RPMI8226 (cell line): ENCODE data around the gene TMEM74B.
"Not testable (repeated sequence)": the region's sequence is repeated elsewhere in the genome, so short reads cannot be mapped to it uniquely, and the experiment has no call there.

Experiments used
- DNase-seq: peaks from one replicate; pipeline ENCODE4 v3.0.0-alpha.2; 2015

TMEM74B gene

DNA sequence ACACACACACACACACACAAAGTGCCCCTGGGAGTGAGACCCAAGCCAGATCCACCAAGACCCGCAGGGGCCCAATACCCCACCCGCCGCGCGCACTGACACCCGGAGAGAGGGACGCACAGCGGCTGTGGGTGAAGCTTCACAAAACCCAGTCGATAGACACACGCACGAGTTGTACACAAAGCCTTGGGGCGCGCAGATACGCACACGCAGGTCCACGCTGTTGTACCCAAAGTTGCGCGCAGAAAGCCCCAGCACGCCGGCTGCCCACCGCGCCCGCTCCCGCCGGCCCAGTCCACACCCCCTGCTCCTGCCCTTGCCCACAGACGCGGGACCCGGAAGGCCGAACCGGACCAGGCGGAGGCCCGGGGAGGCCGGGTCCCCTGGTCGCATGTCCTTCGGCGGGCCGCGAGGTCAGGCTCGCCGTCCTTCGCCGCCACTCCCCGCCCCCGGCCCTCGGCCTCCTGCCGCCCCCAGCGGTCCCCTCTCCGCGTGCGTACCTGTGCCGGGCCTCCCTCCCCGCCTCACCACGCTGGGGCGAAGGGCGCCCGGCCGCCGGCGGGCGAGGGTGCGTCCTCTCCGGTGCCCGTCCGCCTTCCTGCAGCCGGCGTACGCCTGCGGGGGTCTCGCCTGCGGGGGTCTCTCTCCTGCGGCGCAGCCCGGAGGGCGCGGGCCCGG lies at the start of gene TMEM74B:
TSS of gene TMEM74B (minus strand) at position 344 of the 678 bp plus-strand sequence. CDS start 1,180 bp downstream, outside the sequence.
- no peak for DNase-seq

DNA sequence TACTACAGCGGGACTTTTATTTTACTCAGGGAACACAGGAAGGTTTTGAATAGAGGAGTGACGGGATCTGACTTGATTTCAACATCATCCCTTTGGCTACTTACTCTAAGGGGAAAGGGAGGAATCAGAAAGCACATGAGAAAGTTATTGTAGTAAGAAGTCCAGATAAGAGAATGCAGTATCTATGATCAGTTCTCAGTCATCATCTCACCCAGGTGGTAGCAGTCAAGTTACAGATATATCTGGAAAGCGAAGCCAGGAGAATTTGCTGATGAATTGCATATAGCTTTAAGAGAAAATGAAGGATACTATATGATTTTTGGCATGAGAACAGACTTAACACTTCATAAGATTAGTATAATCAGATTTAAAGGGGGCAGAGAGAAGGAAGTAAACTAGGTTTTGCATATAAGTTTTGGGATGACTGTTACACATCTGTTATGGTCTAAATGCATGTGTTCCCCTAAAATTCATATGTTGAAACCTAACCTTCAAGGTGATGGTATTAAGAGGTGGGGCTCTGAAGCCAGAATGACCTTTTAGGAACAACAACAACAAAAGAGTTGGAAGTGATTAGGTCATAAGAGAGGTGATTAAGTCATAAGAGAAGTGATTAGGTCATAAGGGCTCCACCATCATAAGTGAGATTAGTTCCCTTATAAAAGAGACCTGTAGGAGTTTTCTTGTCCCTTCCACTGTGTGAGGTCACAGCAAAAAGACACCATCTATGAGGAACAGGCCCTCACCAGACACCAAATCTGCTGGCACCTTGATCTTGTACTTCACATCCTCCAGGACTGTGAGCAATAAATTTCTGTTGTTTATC lies 47.7 kb upstream of the TMEM74B start:
- no peak for DNase-seq

DNA sequence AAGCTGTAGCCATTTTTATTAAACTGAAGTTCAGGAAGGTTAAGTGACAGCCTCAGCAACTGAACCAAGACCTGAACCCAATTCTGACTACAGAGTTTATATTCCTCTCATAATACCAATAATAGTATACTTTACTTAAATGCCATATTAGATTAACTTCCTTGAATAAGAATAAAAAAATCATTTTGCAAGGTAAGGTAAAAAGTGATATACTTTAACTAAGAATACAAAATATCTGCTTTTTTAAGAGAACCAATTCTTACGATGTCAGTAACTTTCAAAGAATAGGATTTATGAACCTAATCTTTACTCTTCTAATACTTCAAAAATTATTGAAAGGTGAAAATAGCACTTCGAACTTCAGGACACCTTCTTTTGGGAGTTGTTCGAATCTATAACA lies 44.8 kb upstream of the TMEM74B start:
- no peak for DNase-seq

DNA sequence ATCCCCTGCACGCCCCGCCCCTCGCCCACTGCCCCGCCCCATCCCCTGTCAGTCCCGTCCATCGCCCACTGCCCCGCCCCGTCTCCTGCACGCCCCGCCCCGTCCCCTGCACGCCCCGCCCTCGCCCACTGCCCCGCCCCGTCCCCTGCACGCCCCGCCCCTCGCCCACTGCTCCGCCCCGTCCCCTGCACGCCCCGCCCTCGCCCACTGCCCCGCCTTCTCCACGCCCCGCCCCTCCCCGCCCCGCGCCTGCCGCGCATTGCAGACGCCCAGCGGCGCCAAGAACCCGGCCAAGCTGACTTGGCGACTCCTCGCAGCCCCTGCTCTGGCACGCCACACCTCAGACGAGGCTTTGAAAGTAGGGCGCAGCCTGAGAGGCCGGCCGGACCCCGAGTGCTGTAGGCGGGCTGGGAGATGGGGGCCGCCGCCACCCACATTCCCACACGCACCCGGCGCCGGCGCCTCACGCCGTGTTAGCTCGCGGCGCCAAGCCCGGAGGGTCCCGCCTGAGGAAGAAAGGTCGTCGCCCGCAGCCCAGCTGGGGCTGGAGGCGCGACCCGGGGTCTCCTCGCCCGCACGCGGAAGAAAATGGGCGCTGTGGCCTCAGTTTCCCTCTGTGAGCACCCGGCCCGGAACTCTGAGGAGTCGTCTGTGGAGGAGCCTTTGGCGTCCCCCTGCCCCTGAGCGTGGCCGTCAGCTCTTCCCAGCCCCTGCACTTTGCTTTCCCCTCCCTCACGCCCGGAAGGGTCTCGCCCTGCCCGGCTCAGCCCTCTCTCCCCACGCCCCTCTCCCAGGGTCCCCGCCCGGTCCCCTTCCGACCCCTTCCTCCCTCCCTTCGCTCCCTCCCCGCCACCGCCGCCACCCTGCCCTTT lies 41.2 kb upstream of the TMEM74B start, which contains the start of gene RAD21L1:
TSS of gene RAD21L1 (plus strand) at position 262 of the 872 bp plus-strand sequence. CDS start 2,410 bp downstream, outside the sequence.
- DNase-seq = peak; percentile 55

DNA sequence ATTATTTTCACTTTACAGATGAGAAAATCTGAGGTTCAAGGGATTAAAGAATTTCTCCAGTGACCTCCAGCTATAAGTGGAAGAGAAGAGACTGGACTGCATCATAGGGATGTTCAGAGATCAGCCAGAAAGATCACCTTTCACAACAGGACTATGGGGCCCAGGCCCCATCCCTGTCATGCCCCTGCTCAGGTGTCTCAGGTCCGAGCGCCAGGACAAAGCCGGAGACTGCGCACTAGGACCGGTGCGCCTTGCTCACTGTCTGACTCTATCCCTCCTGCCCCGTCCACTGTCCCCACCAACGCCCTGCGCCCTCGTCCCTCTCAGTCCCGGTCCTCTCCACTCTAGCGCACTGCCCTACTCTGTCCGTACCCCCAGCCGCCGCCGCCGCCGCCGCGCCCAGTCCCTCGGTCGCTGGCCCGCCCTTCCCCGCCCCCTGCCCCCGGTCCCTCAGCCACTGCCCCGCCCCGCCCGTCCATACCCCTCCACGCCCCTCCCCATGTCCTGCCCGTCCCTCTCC lies 40.5 kb upstream of the TMEM74B start:
- DNase-seq = no peak

DNA sequence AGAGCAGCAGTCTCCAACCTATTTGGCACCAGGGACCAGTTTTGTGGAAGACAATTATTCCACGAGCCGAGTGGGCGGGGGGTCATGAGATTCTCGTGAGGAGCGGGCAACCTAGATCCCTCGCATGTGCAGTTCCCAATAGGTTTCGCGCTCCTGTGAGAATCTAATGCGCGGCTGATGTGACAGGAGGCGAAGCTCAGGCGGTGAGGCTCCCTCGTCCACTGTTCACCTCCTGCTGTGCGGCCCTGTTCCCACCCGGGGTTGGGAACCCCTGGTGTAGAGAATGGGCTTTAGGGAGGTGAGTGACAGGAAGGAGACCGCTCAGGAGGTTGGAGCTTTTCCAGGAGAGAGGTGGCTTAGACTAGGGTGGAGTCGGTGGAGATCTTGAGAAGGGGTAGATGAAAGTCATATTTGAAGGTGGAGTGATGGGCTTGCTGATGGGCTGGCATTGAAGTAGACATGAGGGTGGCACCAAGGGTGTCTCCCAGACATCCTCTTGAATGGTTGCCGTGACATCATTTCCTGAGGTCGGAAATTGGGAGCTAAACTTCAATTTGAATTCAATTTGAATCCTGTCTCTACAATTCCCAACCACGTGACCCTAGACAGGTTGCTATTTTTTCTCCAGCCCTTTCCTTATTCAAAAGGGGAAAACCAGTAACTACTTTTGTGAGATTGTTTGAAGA lies 39.6 kb upstream of the TMEM74B start:
- DNase-seq = no peak

DNA sequence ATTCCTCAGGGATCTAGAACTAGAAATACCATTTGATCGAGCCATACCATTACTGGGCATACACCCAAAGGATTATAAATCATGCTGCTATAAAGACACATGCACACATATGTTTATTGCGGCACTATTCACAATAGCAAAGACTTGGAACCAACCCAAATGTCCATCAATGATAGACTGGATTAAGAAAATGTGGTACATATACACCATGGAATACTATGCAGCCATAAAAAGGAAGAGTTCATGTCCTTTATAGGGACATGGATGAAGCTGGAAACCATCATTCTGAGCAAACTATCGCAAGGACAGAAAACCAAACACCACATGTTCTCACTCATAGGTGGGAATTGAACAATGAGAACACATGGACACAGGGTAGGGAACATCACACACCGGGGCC lies 38.0 kb upstream of the TMEM74B start:
- not testable (repeated sequence) for DNase-seq

DNA sequence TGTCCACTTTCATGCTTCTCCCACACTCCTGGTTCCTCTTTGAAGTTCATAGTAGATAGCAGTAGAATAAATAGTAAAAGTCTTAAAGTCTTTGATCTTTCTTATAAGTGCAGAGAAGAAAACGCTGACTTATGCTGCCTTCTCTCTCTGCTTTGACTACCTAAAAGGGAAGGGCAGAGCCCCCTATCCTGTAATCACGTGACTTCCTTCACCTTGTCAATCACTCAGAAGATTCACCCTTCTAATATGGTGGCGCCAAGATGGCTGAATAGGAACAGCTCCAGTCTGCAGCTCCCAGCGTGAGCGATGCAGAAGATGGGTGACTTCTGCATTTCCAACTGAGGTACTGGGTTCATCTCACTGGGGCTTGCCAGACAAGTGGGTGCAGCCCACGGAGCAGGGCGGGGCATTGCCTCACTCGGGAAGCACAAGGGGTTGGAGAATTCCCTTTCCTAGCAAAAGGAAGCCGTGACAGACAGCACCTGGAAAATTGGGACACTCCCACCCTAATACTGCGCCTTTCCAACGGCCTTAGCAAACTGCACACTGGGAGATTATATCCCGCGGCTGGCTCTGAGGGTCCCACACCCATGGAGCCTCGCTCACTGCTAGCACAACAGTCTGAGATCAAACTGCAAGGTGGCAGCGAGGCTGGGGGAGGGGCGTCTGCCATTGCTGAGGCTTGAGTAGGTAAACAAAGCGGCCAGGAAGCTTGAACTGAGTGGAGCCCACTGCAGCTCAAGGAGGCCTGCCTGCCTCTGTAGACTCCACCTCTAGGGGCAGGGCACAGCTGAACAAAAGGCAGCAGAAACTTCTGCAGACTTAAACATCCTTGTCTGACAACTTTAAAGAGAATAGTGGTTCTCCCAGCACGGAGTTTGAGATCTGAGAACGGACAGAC lies 32.0 kb upstream of the TMEM74B start:
- not testable (repeated sequence) for DNase-seq

DNA sequence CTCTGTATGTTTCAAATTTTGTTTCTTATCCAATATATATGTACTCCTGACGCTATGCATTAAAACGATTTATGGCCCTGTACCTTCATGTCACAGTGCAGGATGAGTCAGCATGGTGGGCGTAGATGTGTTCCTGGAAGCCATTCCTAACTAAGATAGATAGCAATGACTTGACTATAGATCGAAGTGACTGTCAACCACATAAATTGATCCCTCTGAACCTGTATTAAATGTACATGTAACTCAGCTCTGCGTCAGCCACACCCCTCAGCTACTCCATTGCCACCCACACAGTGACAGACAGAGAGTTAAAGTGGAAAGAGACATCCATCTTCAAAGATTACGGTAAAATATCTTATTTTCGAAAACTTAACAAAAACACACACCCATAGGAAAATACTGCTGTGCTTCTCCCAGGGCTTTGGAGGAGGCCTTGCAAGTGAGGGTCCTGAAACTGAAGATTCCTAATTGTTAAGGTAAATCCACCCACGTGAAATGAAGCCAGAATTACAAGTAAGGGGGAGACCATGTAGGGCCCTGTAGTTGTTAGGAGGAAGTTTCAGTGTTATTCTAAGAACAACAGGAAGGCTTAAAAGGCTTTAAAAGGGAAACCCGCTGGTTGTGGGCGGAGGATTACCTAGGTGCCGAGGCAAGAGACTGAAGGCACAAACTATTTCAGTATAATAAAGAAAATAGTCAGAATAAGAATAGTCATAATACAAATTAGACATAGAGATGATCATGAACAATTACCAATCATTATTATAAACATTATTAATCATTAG lies 30.8 kb upstream of the TMEM74B start:
- no peak for DNase-seq

DNA sequence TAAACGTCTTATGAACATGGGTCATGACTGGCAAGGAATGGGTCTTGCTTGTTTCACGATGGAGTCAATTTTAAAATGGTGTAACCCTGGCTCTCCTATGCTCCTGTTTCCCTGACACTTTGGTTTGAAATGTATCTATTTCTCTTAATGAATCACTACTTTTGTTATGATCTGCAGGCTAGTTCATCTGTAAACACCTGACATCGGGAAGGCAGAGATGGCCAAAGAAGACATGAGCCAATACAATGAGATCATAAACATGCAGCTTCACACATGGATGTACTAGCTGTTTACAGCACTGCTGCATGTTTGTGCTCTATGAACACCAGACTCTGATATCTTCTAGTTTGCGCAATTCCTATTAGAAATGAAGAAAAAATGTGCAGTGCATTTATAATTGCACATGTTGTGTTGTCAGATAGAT lies 30.1 kb upstream of the TMEM74B start:
- no peak for DNase-seq

DNA sequence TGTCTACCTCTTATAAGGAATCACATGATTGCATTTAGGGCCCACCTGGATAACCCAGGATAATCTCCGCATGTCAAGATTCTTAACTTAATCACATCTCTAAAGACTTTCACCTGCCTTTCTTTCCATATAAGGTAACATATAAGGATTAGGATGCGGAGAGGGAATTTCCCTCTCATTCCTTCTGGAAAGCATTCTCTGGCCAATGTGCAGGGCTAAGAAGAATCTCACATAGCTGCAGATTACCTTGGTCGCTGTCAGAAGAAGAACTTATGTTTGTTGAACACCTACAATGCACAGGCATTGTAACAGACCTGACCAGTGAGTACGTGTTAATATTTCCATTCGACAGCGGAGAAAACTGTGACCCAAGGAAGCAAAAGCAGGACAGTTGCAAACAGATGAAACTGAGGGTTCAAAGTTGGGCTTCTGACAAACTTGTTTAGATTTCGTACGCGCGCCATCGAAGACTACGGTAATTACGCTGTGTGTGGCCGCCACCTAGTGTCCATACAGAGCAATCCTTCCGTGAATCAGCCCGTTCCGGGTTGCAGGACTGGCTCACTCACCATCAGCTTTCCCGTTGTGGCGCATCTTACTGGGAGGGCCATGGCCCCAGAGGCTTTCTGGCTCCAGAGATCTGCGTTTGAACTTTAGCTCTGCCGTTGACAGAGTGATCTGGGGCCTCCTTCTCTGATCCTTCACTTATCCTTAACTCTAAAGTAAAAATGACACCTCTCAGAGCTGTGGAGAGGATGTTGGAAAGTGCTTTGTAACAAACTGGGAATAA lies 28.0 kb upstream of the TMEM74B start:
- DNase-seq = peak; percentile 79

DNA sequence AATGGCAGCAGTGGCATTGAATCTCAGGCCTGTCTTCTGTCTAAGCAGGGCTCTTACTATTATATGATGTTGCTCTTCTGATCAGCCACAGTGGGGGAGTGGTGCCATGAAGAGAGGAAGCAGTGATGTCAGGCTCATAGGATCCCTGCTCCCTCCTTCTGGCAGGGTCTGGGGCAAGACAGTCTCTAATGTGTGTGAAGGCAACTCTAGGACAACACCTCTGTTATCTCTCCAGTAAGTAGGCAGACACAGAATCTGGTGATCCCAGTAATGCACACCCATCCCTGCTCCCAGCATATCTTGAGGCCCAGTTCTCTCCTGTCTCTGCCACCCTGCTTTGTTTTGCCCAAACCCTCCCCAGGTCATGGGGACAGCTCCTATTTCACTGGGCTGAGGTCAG lies 27.2 kb upstream of the TMEM74B start:
- DNase-seq = no peak

DNA sequence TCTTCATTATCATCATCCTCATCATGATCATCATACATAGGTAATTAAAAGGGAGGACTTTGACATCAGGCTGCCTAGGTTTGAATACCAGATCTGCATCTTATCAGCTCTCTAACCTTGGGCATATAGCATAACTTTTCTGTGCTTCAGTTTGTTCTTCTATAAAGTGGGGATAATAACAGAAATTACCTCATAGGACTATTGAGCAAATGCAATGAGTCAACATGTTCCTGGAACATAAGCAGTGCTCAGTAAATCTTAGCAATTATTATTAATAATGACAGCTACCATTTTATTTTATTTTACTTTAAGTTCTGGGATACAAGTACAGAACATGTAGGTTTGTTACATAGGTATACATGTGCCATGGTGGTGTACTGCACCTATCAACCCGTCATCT lies 25.7 kb upstream of the TMEM74B start:
- no peak for DNase-seq

DNA sequence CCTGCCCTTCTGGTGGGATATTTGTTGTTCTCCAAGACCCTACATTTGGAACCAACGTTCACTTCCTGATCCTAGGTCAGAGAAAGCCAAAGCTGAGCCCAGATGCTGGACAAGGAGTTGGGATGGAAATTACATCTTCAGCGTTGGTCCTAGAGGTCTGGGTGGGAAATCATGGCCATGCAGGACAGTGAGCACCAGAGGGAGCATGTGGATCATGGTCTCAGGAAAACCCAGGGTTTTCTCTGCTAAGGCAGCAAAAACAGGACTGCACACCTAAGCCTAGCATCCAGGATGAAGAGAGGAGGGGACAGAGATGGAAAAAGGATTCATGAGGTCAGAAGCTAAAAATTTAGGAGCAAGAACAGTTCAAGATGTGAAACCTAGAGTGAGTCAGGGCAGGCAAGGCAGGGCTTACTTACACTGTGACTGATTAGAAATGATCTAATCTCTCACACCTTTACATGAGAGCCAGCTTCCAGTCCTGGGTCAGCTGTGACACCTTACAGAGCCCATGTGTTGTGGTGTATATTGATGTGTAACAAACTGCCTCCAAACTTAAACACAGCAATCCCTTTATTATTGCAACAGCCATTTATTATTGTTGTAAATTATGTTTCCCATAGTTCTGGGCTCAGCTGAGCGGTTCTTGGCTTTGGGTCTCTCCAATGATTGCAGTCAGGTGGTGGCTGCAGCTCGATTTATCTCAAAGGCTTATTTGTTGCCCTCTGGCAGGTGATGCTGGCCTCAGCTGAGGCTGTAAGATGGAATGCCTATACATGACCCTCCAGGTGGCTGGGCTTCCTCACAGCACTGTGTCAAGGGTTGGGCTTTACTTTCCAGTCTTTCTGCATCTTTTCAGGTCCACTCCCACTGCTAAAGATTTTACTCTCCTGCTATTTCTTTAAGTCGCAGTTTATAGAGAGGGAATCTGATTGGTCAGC lies 24.9 kb upstream of the TMEM74B start:
- DNase-seq = peak; percentile 15

DNA sequence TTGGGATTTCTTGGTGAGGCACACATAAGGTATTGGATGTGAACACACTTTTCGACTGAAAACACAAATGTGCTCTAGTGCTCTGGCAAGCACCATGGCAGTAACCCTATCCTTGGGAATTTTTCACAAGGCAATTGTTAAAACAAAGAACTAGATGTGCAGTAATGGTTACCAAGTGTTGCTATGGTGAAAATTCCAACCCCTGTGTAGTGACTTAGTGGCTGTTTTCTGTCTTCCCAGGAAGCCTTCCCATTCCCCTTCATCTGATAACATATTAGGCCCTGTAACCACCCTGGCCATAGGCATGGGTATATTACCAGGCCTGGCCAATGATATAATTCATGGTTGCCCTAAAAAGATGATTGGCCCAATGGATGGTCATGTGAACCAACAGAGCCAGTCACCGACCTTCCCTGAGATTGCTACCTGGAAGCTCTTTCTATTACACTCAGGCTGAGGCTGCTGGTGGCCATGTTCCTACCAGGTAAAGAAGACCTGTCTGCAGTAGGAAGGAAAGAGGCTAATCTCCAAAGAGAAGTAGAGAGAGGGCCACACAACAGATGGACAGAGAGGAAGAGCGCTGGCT lies 22.6 kb upstream of the TMEM74B start:
- DNase-seq = no peak

DNA sequence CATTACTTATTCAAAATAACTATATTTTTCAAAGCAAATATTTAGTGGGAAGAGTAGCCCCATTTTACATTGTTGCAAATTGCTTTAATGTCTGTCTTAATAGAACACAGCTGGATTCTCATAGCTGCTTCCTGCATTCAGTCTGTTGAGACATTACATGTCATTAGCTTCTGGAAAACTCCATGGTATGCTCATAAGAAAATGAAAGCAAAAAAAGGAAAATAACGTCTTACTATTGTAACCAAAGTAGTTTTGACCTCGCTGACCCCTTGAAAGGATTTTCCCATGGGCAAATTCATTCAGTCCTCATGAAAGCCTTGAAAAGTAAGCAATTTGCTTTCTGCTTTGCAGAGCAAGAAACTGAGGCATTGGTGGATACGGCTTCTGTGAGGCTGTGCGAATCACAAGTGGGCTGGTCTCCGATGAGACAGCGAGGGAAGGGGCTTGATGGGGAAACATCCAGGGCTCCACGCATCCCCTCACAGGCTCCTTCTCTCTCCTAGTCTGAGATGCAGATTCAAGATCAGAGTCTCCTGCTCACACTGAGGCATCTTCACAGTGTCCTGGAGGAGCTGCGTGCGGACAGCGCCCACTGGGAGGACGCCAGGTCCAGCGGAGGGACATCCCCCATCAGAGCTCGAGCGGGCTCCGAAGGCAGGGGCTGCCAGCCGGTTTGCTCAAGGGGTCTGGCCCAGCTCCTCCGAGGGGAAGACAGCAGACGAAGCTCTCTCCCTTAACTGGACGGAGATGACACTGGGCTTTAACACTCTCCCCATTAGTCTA lies 21.8 kb upstream of the TMEM74B start:
- DNase-seq = no peak

DNA sequence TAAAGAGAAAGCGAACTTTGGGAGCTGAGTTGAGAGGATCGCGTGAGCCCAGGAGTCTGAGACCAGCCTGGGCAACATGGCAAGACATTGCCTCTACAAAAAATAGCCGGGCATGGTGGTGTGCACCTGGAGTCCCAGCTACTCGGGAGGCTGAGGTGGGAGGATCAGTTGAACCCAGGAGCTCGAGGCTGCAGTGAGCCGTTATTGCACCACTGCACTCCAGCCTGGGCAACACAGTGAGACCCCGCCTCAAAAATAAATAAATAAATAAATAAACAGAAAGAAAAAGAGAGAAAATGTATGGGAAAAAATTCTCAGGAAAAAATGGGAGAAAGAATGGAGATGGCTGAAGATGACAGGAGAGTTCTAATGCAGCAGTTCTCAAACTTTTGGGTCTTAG lies 21.0 kb upstream of the TMEM74B start:
- DNase-seq = no peak
